ENCODE results near the gene BDH1.

BDH1 gene

DNA sequence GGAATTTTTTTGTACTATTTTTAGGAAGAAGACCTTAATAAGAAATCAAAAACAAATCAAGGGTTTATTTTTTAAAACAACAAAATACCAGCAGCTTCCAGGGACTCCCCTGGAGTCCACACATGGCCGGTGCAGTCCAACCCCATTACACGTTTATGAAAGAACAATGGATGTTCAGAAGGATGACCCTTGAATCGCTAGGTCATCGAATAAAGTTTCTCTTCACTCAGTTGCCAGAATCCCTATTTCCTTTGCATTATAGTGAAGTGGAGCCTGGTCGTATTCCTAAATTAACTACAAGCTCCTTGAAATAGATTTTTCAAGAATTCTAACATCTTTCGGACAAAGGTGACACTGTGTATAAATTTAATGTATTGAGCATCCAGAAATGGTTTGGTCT is 95.1 kb downstream of the BDH1 start:
- no peak for DNase-seq (ENCODE audit: low read depth)

DNA sequence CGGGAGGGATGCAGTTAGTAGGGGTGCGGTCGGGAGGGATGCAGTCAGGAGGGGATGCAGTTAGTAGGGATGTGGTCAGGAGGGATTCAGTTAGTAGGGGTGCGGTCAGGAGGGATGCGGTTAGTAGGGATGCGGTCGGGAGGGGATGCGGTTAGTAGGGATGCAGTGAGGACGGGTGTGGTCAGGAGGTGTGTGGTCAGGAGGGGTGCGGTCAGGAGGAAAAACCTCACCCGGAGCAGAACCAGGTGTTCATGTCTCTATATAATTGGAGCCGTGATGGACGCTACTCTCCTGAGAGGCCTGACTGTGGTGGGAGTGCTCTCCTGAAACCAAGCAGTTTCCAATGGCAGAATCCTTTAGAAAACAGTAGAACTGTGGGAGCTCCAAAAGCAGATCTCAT is 95.8 kb downstream of the BDH1 start:
- no peak for DNase-seq (ENCODE audit: low read depth)
